NK-92 treated with Interleukin-12 subunit alpha and Interleukin-12 subunit beta, amount 100 ng/mL, for 24 hours (cell line): ENCODE results near the gene TNIK.

Source experiments
- DNase-seq: peaks from one replicate; lab custom pipeline; 2025; lab: John Stamatoyannopoulos, UW

TNIK gene

GRCh38 chr3:171417137-171417536, 43.1 kb downstream of the TNIK start:
- no peak for DNase-seq

DNA sequence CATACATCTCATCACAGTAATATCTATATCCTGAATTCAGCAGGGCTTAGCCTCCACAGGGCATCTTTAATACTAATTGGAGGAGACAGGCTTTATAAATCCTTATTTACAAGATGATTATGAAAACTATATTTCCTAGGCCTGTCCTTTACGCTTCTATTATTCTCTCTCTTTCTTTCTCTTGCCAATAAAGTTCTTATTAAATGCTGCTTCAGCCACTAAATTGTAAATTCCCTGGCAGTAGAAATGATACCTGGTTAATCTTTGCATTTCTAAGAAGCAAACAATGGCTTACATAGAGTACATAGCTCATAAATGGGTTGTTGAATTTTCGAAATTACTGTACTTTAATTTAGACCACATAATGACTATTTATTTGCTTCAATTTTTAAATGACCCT, 43.5 kb downstream of the TNIK start:
- DNase-seq: no peak

DNA sequence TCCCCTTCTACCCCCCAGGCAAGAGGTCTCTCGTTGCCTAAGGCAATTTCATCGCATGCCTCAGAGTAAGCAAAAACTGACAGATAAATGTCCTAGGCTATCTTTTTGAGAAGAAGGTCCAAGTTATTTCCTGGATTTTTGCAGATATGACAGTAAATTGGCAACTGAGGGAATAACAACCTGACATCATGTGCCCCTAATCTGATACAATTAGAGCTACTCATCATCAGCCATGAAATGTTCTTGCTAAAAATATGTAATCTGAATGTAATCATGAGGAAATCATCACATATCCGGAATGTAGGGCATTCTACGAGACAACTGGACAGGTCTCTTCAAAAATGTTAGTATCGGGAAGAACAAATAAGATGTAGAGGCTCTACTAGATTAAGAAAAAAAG, 44.1 kb downstream of the TNIK start:
- no peak for DNase-seq

GRCh38 chr3:171415070-171415469, 45.1 kb downstream of the TNIK start:
- no peak for DNase-seq

- DNase-seq: no peak
These were observed 47.7 kb downstream of the TNIK start for GRCh38 chr3:171412473-171412872.

DNA sequence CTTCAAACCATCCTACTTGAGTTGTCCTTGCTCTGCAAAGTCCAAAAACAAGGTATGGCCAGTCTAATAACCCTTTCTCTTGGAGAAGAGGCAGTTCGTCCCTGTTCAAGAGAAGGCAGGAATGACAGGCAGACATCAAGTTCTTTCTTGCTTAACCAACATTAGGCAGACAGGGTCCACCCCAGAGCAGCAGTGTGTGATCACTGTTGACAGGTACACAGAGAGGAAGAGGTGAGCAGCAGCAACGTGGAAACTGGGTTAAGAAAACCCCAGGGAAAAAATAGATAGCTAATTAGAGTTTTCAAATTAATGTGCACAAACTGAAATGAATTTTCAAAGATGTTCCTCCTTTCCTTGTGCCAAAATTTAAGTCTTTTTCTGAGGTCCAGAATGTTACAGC, 48.2 kb downstream of the TNIK start:
- DNase-seq: no peak

GRCh38 chr3:171410186-171410585, 50.0 kb downstream of the TNIK start:
- DNase-seq: no peak

DNA sequence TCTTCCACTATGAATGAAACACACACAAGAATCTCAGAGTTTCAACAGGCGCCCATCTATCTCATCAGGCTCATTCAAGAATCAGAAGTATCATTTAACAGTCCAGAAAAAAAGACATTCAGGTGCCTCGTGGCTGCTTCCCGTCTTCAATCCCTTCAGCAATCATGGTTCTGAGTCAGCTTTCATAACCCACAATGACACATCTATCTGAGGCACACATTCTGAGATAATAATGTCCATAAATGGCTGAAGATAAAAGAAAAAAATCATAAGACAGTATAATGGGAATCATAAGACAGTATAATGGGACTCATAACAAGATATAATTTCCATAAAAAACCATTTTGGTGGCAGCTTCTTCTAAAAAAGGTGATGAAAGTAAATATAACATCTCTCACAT, 52.4 kb downstream of the TNIK start:
- no peak for DNase-seq

DNA sequence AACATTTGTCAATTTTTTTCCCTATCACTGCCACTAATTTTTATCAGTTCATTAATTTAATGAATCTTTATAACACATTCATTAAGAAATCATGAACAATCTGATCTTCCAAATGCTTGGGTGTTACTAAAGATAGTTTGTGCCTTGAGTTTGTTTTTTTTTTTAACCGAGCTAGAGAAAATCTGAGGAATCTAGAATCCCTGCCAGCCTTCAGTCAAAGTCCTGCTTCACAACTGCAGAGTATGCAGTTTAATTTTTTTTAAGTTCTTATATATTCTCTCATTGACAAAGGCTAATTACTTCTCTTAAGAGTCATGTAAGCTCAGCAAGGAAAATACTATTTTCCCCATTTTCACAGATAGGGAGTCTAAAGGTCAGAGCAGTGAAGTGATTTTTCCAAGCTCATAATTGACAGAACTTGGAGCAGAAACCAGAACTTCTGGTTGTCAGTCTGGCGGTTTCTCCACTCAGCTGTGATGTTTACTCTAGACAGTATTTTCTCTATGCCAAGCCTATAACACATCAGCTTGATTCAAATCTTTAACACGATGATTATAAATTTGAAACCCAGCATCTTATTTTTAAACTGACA, 55.7 kb downstream of the TNIK start:
- no peak for DNase-seq

- no peak for DNase-seq
These were observed 57.9 kb downstream of the TNIK start for GRCh38 chr3:171402281-171402680.

DNA sequence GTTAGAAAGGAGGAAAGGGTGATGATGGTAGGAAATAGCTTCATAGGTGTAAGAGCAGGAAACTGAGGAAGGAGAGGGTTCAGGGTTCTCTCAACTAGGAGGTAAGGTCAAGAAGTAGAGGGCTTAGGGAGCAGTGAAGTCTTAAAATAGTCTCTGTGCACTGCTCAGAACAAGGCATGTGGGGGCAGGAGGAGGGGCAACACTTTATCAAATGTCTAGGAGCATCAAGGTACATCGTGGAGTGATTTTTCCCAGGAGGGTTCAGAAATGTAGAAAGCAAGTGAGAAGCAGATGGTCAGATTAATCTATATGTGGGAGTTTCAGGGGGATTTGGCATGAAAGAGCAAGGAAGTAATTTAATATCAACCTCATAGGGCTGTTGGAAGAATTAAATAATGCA, 58.8 kb downstream of the TNIK start:
- no peak for DNase-seq

GRCh38 chr3:171399842-171400241, 60.4 kb downstream of the TNIK start:
- DNase-seq: no peak

- DNase-seq: no peak
These were observed 61.9 kb downstream of the TNIK start for GRCh38 chr3:171398343-171398742.

DNA sequence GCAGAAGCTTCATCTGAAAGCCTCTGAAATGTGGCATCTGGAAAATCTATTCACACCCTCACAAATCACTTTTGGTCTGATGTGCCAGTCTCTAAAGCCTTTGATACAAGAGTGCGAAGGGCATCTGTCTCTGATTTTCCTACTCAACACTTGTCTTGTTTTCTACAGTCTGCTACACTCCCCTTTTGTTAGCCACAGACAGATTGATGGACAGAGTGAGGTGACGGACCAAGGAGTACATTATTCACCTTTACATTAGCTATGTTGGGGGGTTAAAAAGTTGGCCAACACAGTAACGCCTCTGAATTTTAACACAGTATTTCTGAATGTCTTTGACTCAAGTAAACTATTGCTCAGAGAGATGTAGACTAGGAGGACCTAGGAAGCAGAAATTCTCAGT, 63.1 kb downstream of the TNIK start:
- no peak for DNase-seq

DNA sequence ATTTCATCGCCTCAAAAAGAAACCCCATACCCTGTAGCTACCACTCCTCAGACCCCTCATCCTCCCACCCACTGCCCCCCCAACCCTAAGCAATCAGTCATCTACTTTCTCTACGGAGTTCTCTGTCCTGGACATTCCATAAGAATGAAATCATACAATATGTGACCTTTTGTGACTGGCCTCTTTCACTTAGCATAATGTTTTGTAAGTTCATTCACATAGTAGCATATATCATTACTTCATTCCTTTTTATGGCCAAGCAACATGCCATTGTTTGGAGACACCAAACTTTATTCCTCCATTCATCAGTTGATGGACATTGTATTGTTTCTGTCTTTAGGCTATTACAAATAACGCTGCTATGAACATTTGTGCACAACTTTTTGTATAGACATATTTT, 64.2 kb downstream of the TNIK start:
- DNase-seq: no peak

DNA sequence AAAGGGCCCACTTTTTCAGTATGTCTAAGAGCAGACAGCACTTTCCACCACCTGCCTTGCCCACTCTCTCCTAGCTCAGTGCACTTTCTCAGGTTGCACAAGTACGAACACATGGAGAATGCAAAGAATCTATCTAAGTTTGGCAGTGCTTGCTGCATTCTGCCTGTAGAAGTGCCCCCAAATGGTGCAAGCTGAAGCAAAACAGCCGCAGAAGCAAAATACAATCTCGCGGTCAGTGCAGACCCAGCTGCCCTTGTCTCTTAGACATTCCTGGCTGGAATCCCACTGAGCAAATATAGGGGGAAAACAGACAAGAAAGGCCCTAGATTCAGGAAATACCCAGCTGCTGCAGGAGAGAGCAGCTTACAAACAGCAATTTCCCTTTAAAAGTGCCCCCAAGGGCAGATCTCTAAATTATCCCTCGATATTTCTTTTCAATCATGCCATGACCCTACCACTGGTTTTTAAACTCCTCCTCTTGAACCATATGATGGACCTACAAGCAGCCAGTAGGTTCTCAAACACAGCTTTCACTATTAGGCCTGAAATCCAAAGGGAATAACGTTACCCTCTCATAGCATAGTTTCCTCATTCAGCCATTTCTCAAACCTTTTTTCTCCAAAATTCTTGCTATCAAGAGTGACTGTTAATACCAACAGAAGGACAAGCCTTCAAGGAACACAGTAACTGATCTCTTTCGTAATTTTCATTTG, 67.0 kb downstream of the TNIK start:
- no peak for DNase-seq

DNA sequence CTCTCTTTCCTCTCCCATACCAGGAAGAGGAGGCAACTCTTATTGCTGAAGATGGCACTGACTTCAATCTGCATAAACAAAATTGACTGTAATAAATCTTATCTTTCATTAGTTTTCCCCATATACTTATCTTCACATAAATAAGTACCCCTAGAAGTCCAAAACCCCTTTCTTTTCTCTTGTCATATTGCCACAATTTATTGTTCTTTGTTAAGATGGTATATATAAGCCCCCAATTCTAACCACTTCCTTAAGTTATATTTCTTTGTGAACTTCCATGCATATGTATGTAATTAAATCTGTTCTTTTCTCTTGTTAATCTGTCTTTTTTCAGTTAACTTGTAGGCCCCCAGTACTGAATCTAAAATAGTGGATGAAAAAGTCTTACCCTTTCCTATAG, 68.8 kb downstream of the TNIK start:
- DNase-seq: no peak

GRCh38 chr3:171390051-171390941, 69.9 kb downstream of the TNIK start:
- no peak for DNase-seq

DNA sequence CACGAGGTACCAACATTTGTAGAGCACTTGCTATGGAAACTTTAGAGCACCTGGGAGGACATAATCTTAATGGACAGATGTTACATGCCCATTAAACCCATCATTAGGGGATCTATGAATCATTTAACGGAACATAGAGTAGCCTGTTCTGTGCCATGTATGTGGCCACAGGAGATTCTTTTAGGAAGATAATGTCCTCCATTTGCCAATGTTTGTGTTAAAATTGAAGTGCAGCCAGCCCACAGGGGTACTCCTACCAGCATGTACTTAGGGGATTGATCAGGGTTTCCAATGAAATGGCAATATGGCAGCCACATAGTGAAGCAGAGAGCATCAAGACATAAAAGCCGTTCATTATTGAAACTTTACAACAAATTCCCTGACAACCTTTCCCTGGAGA, 70.7 kb downstream of the TNIK start:
- no peak for DNase-seq

- DNase-seq: no peak
These were observed 71.7 kb downstream of the TNIK start for GRCh38 chr3:171388527-171388926.

GRCh38 chr3:171387062-171387461, 73.1 kb downstream of the TNIK start:
- no peak for DNase-seq

DNA sequence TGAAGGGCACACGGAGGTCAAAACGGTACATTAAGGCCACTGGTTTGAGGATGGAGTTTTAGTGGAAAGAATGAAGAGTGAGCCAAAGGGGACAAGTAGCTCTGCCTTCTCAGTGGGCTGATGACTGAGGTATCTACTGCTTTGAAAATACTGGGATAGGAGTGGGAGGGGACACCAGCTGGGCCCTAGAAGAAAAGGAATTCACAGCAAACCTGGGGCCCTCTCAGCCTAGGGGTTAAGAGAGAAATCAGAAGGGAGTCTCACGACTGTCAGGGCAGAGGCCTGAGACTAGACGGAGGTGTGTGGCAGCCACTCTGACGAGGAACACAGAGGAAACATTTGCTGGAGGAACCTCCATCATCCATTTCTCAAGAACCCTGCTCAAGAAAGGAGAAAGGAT, 75.1 kb downstream of the TNIK start:
- no peak for DNase-seq
